ENCODE data around the gene HMCN2.

The HMCN2 gene

GRCh38 chr9:130458027-130458803 is 192.7 kb downstream of the HMCN2 start:
- no peak for DNase-seq

GRCh38 chr9:130458804-130459067 is 193.2 kb downstream of the HMCN2 start:
- no peak for DNase-seq

- DNase-seq: no peak
Observed at GRCh38 chr9:130459151-130459550, 193.6 kb downstream of the HMCN2 start.

- DNase-seq: no peak
Observed at GRCh38 chr9:130459941-130460669, 194.5 kb downstream of the HMCN2 start.

GRCh38 chr9:130461218-130461630 is 195.7 kb downstream of the HMCN2 start:
- peak; percentile 53 for DNase-seq

- DNase-seq: no peak
Observed at GRCh38 chr9:130461731-130462130, 196.2 kb downstream of the HMCN2 start.

- DNase-seq: no peak
Observed at GRCh38 chr9:130462685-130463540, 197.4 kb downstream of the HMCN2 start.

GRCh38 chr9:130463763-130464745 is 198.5 kb downstream of the HMCN2 start:
- DNase-seq: no peak

- DNase-seq: no peak
Observed at GRCh38 chr9:130465383-130466096, 200.0 kb downstream of the HMCN2 start.

GRCh38 chr9:130466537-130467217 is 201.1 kb downstream of the HMCN2 start:
- no peak for DNase-seq

GRCh38 chr9:130467316-130467715 is 201.8 kb downstream of the HMCN2 start:
- no peak for DNase-seq

GRCh38 chr9:130468566-130468965 is 203.0 kb downstream of the HMCN2 start:
- no peak for DNase-seq

- no peak for DNase-seq
Observed at GRCh38 chr9:130470269-130470668, 204.7 kb downstream of the HMCN2 start.

GRCh38 chr9:130470950-130471349 is 205.4 kb downstream of the HMCN2 start:
- no peak for DNase-seq

- no peak for DNase-seq
Observed at GRCh38 chr9:130471411-130472183, 206.0 kb downstream of the HMCN2 start.

- DNase-seq: no peak
Observed at GRCh38 chr9:130472184-130472705, 206.7 kb downstream of the HMCN2 start.

- DNase-seq: no peak
Observed at GRCh38 chr9:130473009-130473408, 207.4 kb downstream of the HMCN2 start.

- no peak for DNase-seq
Observed at GRCh38 chr9:130473566-130473965, 208.0 kb downstream of the HMCN2 start.

- DNase-seq: no peak
Observed at GRCh38 chr9:130474106-130474505, 208.5 kb downstream of the HMCN2 start.

GRCh38 chr9:130476151-130476730 is 210.7 kb downstream of the HMCN2 start:
- no peak for DNase-seq
